WTC11 (cell line): ENCODE results near the gene SEC31B. TPM values are rescaled to one million over a fixed set of nuclear protein-coding genes. Genes with fewer than 3 reads are reported as not detected.

Experiments used
- ATAC-seq: fragments of 200-7000 bp; cut with Tn5 transposase; 2 replicates; pipeline ENCODE4 v1.10.0; 2021; ENCODE audit warnings: mild to moderate bottlenecking, moderate library complexity
- CTCF ChIA-PET: fragments of 300-600 bp; sonication (Branson Sonifier 250); formaldehyde crosslinking; loops from one replicate; lab custom pipeline; 2021; ENCODE audit warnings: antibody characterized with exemption; lab: Charles Lee
- POLR2A ChIA-PET: fragments of 350-600 bp; sonication (Branson Sonifier 250); formaldehyde crosslinking; loops from one replicate; lab custom pipeline; 2021; ENCODE audit warnings: antibody characterized with exemption; lab: Charles Lee
- DNase-seq: peaks from one replicate; pipeline ENCODE4 v3.0.0; 2021; ENCODE audit warnings: low spot score
- H3K27ac Mint-ChIP-seq: 2 replicates; pipeline ENCODE4 v1.8.0; 2021; ENCODE audit warnings: mixed read lengths
- H3K27me3 Mint-ChIP-seq: 2 replicates; pipeline ENCODE4 v1.8.0; 2021; ENCODE audit warnings: low read depth, mild to moderate bottlenecking, moderate library complexity, mixed read lengths
- H3K36me3 Mint-ChIP-seq: 2 replicates; pipeline ENCODE4 v1.8.0; 2021; ENCODE audit warnings: mixed read lengths
- H3K4me1 Mint-ChIP-seq: 2 replicates; pipeline ENCODE4 v1.8.0; 2022; ENCODE audit warnings: mixed read lengths
- H3K4me3 Mint-ChIP-seq: 2 replicates; pipeline ENCODE4 v1.8.0; 2021; ENCODE audit warnings: mild to moderate bottlenecking, moderate library complexity, mixed read lengths
- H3K9me3 Mint-ChIP-seq: 2 replicates; pipeline ENCODE4 v1.8.0; 2021; ENCODE audit warnings: mixed read lengths
- AFF4 ChIP-seq: sonication (generic); formaldehyde crosslinking; IDR thresholded peaks from 2 replicates; pipeline ENCODE4 v1.8.1; 2023; ENCODE audit warnings: mild to moderate bottlenecking, missing genetic modification reagents, borderline replicate concordance
- ATF1 ChIP-seq: sonication (generic); formaldehyde crosslinking; IDR thresholded peaks from 2 replicates; pipeline ENCODE4 v1.8.1; 2023; ENCODE audit warnings: mild to moderate bottlenecking, moderate library complexity, missing genetic modification reagents
- CREM ChIP-seq: sonication (generic); formaldehyde crosslinking; IDR thresholded peaks from 2 replicates; pipeline ENCODE4 v1.8.1; 2022; ENCODE audit warnings: mild to moderate bottlenecking, missing genetic modification reagents, moderate library complexity
- E2F1 ChIP-seq: sonication (generic); formaldehyde crosslinking; IDR thresholded peaks from 2 replicates; pipeline ENCODE4 v1.8.0; 2022; ENCODE audit warnings: mild to moderate bottlenecking, missing genetic modification reagents
- ETV6 ChIP-seq: sonication (generic); formaldehyde crosslinking; IDR thresholded peaks from 2 replicates; pipeline ENCODE4 v1.8.1; 2022; ENCODE audit warnings: mild to moderate bottlenecking, missing genetic modification reagents
- FOXP4 ChIP-seq: sonication (generic); formaldehyde crosslinking; IDR thresholded peaks from 2 replicates; pipeline ENCODE4 v1.8.0; 2022; ENCODE audit warnings: mild to moderate bottlenecking, missing genetic modification reagents
- HMGA2 ChIP-seq: fragments of 250-450 bp; sonication (Bioruptor Pico); IDR thresholded peaks from 2 replicates; pipeline ENCODE4 v1.4.0; 2021; ENCODE audit warnings: mild to moderate bottlenecking, moderate library complexity
- HMGXB4 ChIP-seq: sonication (generic); formaldehyde crosslinking; IDR thresholded peaks from 2 replicates; pipeline ENCODE4 v1.8.1; 2023; ENCODE audit warnings: mild to moderate bottlenecking, moderate library complexity, missing genetic modification reagents
- IRF2 ChIP-seq: sonication (generic); formaldehyde crosslinking; IDR thresholded peaks from 2 replicates; pipeline ENCODE4 v1.8.0; 2022; ENCODE audit warnings: low read depth, missing genetic modification reagents, borderline replicate concordance
- JUN ChIP-seq: sonication (generic); formaldehyde crosslinking; IDR thresholded peaks from 2 replicates; pipeline ENCODE4 v1.8.0; 2023; ENCODE audit warnings: mild to moderate bottlenecking, missing genetic modification reagents
- MAX ChIP-seq: sonication (generic); formaldehyde crosslinking; IDR thresholded peaks from 2 replicates; pipeline ENCODE4 v1.8.0; 2022; ENCODE audit warnings: mild to moderate bottlenecking, missing genetic modification reagents
- NFE2L1 ChIP-seq: sonication (generic); formaldehyde crosslinking; IDR thresholded peaks from 2 replicates; pipeline ENCODE4 v1.8.1; 2023; ENCODE audit warnings: missing genetic modification reagents
- NFYB ChIP-seq: sonication (generic); formaldehyde crosslinking; conservative IDR thresholded peaks from 2 replicates; pipeline ENCODE4 v1.8.0; 2022; ENCODE audit warnings: low read depth, missing genetic modification reagents
- NR1H2 ChIP-seq: sonication (generic); formaldehyde crosslinking; IDR thresholded peaks from 2 replicates; pipeline ENCODE4 v1.9.0; 2021; ENCODE audit warnings: mild to moderate bottlenecking, moderate library complexity, missing genetic modification reagents
- RORB ChIP-seq: fragments of 250-450 bp; sonication (Bioruptor Pico); IDR thresholded peaks from 2 replicates; pipeline ENCODE4 v1.9.0; 2021; ENCODE audit warnings: mild to moderate bottlenecking
- SMAD3 ChIP-seq: sonication (generic); formaldehyde crosslinking; IDR thresholded peaks from 2 replicates; pipeline ENCODE4 v1.8.0; 2022; ENCODE audit warnings: missing genetic modification reagents, mild to moderate bottlenecking, borderline replicate concordance
- SP1 ChIP-seq: sonication (generic); formaldehyde crosslinking; conservative IDR thresholded peaks from 2 replicates; pipeline ENCODE4 v1.8.1; 2022; ENCODE audit warnings: missing genetic modification reagents
- ZBTB21 ChIP-seq: sonication (generic); formaldehyde crosslinking; IDR thresholded peaks from 2 replicates; pipeline ENCODE4 v1.8.1; 2023; ENCODE audit warnings: mild to moderate bottlenecking, missing genetic modification reagents, borderline replicate concordance
- ZNF121 ChIP-seq: sonication (generic); formaldehyde crosslinking; IDR thresholded peaks from 2 replicates; pipeline ENCODE4 v1.8.0; 2023; ENCODE audit warnings: missing genetic modification reagents
- ZNF317 ChIP-seq: sonication (generic); formaldehyde crosslinking; IDR thresholded peaks from 2 replicates; pipeline ENCODE4 v1.8.1; 2023; ENCODE audit warnings: low read depth, mild to moderate bottlenecking, moderate library complexity, missing genetic modification reagents, borderline replicate concordance
- total RNA-seq: library from RNA; stranded (reverse); gene quantifications from 3 replicates; pipeline ENCODE4 v1.2.3, GENCODE V29; 2021

Gene SEC31B
- total RNA-seq, 1 experiment from 2014 or later: 6.7 TPM

- no peaks in the 10 kb centered on the region for H3K4me1 Mint-ChIP-seq
- H3K27ac Mint-ChIP-seq: no peak overlapping the region
- ATAC-seq (no peak), DNase-seq (no peak)
- POLR2A ChIA-PET: no interaction called here
- H3K9me3 Mint-ChIP-seq: no peaks in the 10 kb centered on the region
- TF ChIP-seq IRF2 (CRISPR knock-in tag): no peak
- no peak for TF ChIP-seq AFF4 (CRISPR knock-in tag)
- TF ChIP-seq MAX (CRISPR knock-in tag): no peak
- TF ChIP-seq CREM (CRISPR knock-in tag): no peak
- TF ChIP-seq ZBTB21 (CRISPR knock-in tag): no peak
- no peak for TF ChIP-seq ETV6
- no peak for TF ChIP-seq ZNF121 (CRISPR knock-in tag)
- no peak for TF ChIP-seq HMGXB4 (CRISPR knock-in tag)
- TF ChIP-seq JUN (CRISPR knock-in tag): no peak
- TF ChIP-seq E2F1: no peak
- no peak for TF ChIP-seq RORB (CRISPR knock-in tag)
- TF ChIP-seq HMGA2 (CRISPR knock-in tag): no peak
- no peak for TF ChIP-seq ATF1 (CRISPR knock-in tag)
- TF ChIP-seq NFYB (CRISPR knock-in tag): no peak
- no peak for TF ChIP-seq NR1H2 (CRISPR knock-in tag)
- TF ChIP-seq SP1 (CRISPR knock-in tag): no peak
- H3K36me3 Mint-ChIP-seq: no peaks in the 10 kb centered on the region; the same call in 1 of the 2 replicates
- H3K27me3 Mint-ChIP-seq: peaks cover 98% of the 10 kb centered on the region
- no peak overlapping the region for H3K4me3 Mint-ChIP-seq
- CTCF ChIA-PET: interaction anchor here (1.4 to 10.1 kb wide), 4 partner anchors 12 to 22 kb away, joined by 3 to 53 read pairs (median 28); no protein-coding TSS in a partner anchor
These were observed 23.1 kb downstream of the SEC31B start for GRCh38 chr10:100496567-100496966.

- no peak overlapping the region for H3K4me3 Mint-ChIP-seq
- peaks cover 100% of the 10 kb centered on the region for H3K27me3 Mint-ChIP-seq
- ChIA-PET POLR2A (interaction anchor here (0.6 kb wide), 1 partner anchor 144 kb away, joined by 3 read pairs; the partner anchor contains the start of gene SCD), CTCF (interaction anchor here (1.5 kb wide), 1 partner anchor 28 kb away, joined by 5 read pairs; no protein-coding TSS in a partner anchor)
- ATAC-seq: no peak
- no peaks in the 10 kb centered on the region for H3K9me3 Mint-ChIP-seq
- peaks cover 11% of the 10 kb centered on the region for H3K36me3 Mint-ChIP-seq
- TF ChIP-seq ZNF317 (CRISPR knock-in tag) (no peak), ATF1 (CRISPR knock-in tag) (no peak), SMAD3 (CRISPR knock-in tag) (no peak), NFE2L1 (no peak), FOXP4 (CRISPR knock-in tag) (no peak)
- H3K4me1 Mint-ChIP-seq: peaks cover 16% of the 10 kb centered on the region
- DNase-seq: no peak
- no peak overlapping the region for H3K27ac Mint-ChIP-seq
These were observed 29.1 kb downstream of the SEC31B start for GRCh38 chr10:100490531-100490930.
